ENCODE results near the gene GRID2IP. TPM values are rescaled to one million over a fixed set of nuclear protein-coding genes. Genes with fewer than 3 reads are reported as not detected.
A peak's percentile ranks its signal among the peaks of the same experiment; 100 is the strongest.

Gene GRID2IP
- total and polyA plus RNA-seq, 2 of the 13 experiments (the other 11 are each of a cell fraction or from before 2014, with no cell fraction given), result 0.03 TPM; not detected in 1

DNA sequence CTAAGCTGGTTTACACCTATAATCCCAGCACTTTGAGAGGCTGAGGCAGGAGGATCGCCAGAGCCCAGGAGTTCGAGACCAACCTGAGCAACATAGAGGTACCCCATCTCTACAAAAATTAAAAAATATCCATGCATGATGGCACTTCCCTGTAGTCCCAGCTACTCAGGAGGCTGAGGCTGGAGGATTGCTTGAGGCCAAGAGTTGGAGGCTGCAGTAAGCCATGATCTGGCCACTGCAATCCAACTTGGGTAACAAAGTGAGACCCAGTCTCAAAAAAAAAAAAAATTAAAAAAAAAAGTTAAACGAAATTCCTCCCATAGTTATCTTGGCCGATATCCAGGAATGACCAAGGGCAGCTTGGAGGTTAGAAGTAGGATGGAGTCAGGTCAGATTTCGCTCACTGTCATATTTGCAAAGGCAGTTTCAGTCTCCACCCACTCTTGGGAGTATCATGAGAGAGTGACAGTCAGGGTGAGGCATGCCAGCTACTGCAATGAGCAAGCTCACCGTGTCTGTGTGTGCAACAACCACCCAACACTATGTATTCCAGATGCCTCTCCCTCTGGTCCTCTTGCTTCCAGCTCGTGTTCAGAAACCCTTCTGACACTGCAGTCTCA lies 20.0 kb upstream of the GRID2IP start (continued):
- TF ChIP-seq MAZ (IDR thresholded peaks at IDR 0.05; ENCODE audit: borderline replicate concordance, low read depth, low read length) (no peak), MAZ (CRISPR knock-in tag; IDR thresholded peaks at IDR 0.05; ENCODE audit: low read depth) (no peak), ZNF513 (CRISPR knock-in tag; conservative IDR thresholded peaks at IDR 0.05) (no peak), POGK (CRISPR knock-in tag; conservative IDR thresholded peaks at IDR 0.05) (no peak), DNMT3B (CRISPR knock-in tag; conservative IDR thresholded peaks at IDR 0.05) (no peak), SNAI1 (CRISPR knock-in tag; IDR thresholded peaks at IDR 0.05; ENCODE audit: borderline replicate concordance) (no peak), RARA (CRISPR knock-in tag; IDR thresholded peaks at IDR 0.05) (0 out of 2 replicates have a peak, but pooled peaks have one; percentile 15), ZNF775 (CRISPR knock-in tag; IDR thresholded peaks at IDR 0.05; ENCODE audit: borderline replicate concordance) (no peak), SRF (IDR thresholded peaks at IDR 0.05; ENCODE audit: low read depth, low read length) (no peak), HDAC2 (CRISPR knock-in tag; IDR thresholded peaks at IDR 0.05) (0 out of 2 replicates have a peak, but pooled peaks have one; percentile 15), SOX6 (IDR thresholded peaks at IDR 0.05) (no peak), SOX6 (CRISPR knock-in tag; IDR thresholded peaks at IDR 0.05) (peak; percentile 39; the same call in 1 of the 2 replicates), THRA (CRISPR knock-in tag; IDR thresholded peaks at IDR 0.05; ENCODE audit: borderline replicate concordance) (no peak), ZNF264 (CRISPR knock-in tag; IDR thresholded peaks at IDR 0.05) (no peak), BHLHE40 (IDR thresholded peaks at IDR 0.05; ENCODE audit: low read length) (no peak), SAFB2 (CRISPR knock-in tag; IDR thresholded peaks at IDR 0.05; ENCODE audit: borderline replicate concordance, low read depth) (no peak), FOXA3 (CRISPR knock-in tag; IDR thresholded peaks at IDR 0.05) (0 out of 2 replicates have a peak, but pooled peaks have one; percentile 14)
- TF ChIP-seq, protein P1, sequence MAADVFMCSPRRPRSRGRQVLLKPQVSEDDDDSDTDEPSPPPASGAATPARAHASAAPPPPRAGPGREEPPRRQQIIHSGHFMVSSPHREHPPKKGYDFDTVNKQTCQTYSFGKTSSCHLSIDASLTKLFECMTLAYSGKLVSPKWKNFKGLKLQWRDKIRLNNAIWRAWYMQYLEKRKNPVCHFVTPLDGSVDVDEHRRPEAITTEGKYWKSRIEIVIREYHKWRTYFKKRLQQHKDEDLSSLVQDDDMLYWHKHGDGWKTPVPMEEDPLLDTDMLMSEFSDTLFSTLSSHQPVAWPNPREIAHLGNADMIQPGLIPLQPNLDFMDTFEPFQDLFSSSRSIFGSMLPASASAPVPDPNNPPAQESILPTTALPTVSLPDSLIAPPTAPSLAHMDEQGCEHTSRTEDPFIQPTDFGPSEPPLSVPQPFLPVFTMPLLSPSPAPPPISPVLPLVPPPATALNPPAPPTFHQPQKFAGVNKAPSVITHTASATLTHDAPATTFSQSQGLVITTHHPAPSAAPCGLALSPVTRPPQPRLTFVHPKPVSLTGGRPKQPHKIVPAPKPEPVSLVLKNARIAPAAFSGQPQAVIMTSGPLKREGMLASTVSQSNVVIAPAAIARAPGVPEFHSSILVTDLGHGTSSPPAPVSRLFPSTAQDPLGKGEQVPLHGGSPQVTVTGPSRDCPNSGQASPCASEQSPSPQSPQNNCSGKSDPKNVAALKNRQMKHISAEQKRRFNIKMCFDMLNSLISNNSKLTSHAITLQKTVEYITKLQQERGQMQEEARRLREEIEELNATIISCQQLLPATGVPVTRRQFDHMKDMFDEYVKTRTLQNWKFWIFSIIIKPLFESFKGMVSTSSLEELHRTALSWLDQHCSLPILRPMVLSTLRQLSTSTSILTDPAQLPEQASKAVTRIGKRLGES (CRISPR knock-in tag; IDR thresholded peaks at IDR 0.05; ENCODE audit: borderline replicate concordance), result no peak
- TF ChIP-seq, protein P2, sequence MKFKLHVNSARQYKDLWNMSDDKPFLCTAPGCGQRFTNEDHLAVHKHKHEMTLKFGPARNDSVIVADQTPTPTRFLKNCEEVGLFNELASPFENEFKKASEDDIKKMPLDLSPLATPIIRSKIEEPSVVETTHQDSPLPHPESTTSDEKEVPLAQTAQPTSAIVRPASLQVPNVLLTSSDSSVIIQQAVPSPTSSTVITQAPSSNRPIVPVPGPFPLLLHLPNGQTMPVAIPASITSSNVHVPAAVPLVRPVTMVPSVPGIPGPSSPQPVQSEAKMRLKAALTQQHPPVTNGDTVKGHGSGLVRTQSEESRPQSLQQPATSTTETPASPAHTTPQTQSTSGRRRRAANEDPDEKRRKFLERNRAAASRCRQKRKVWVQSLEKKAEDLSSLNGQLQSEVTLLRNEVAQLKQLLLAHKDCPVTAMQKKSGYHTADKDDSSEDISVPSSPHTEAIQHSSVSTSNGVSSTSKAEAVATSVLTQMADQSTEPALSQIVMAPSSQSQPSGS (CRISPR knock-in tag; IDR thresholded peaks at IDR 0.05), result no peak
- TF ChIP-seq, protein P3, sequence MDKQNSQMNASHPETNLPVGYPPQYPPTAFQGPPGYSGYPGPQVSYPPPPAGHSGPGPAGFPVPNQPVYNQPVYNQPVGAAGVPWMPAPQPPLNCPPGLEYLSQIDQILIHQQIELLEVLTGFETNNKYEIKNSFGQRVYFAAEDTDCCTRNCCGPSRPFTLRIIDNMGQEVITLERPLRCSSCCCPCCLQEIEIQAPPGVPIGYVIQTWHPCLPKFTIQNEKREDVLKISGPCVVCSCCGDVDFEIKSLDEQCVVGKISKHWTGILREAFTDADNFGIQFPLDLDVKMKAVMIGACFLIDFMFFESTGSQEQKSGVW (CRISPR knock-in tag; IDR thresholded peaks at IDR 0.05; ENCODE audit: borderline replicate concordance), result no peak
